Type B pancreatic cell (in vitro differentiated cells): Measurements from ENCODE around the gene MARCHF3. TPM values are rescaled to one million over a fixed set of nuclear protein-coding genes. Genes with fewer than 3 reads are reported as not detected.

ENCODE experiments used
- DNase-seq: peaks from one replicate; pipeline ENCODE4 v3.0.0; 2021; ENCODE audit warnings: mixed read lengths; ENCODE audit not compliant: unreplicated experiment; ENCODE audit errors: extremely low spot score
- H3K27ac Mint-ChIP-seq: 2 replicates; pipeline ENCODE4 v1.8.0; 2021; ENCODE audit warnings: mild to moderate bottlenecking, mixed read lengths
- H3K27me3 Mint-ChIP-seq: 2 replicates; pipeline ENCODE4 v1.8.0; 2021; ENCODE audit warnings: mixed read lengths
- H3K36me3 Mint-ChIP-seq: 2 replicates; pipeline ENCODE4 v1.8.0; 2021; ENCODE audit warnings: mixed read lengths
- H3K4me1 Mint-ChIP-seq: one replicate; pipeline ENCODE4 v1.8.0; 2021; ENCODE audit warnings: mixed read lengths; ENCODE audit not compliant: unreplicated experiment
- H3K4me3 Mint-ChIP-seq: 2 replicates; pipeline ENCODE4 v1.8.0; 2021; ENCODE audit warnings: mild to moderate bottlenecking, mixed read lengths
- H3K9me3 Mint-ChIP-seq: 2 replicates; pipeline ENCODE4 v1.8.0; 2021; ENCODE audit warnings: mixed read lengths
- CTCF ChIP-seq: fragments of 200-600 bp; sonication (generic); conservative IDR thresholded peaks from 2 replicates; pipeline ENCODE4 v1.5.0; 2021; ENCODE audit warnings: antibody characterized with exemption, mild to moderate bottlenecking
- total RNA-seq: library from RNA; stranded (reverse); gene quantifications from 2 replicates; pipeline ENCODE4 v1.2.1, GENCODE V29; 2021; ENCODE audit warnings: low replicate concordance

Gene MARCHF3
- total RNA-seq, 1 donor from 2014 or later: 5.9 TPM

- no peaks in the 10 kb centered on the region for H3K36me3 Mint-ChIP-seq
- no peak for TF ChIP-seq CTCF
- H3K4me3 Mint-ChIP-seq: no peak overlapping the region
- no peaks in the 10 kb centered on the region for H3K9me3 Mint-ChIP-seq
- no peak overlapping the region for H3K27ac Mint-ChIP-seq
- peaks cover 9% of the 10 kb centered on the region for H3K27me3 Mint-ChIP-seq
- no peak for DNase-seq
- peaks cover 8% of the 10 kb centered on the region for H3K4me1 Mint-ChIP-seq
These were observed 11.2 kb upstream of the MARCHF3 start for GRCh38 chr5:127041571-127041970.

GRCh38 chr5:127040796-127041520 is 10.6 kb upstream of the MARCHF3 start:
- TF ChIP-seq CTCF: no peak
- Mint-ChIP-seq H3K4me3 (no peak overlapping the region), H3K27me3 (peaks cover 13% of the 10 kb centered on the region), H3K4me1 (peaks cover 8% of the 10 kb centered on the region), H3K27ac (no peak overlapping the region), H3K36me3 (no peaks in the 10 kb centered on the region), H3K9me3 (no peaks in the 10 kb centered on the region)
- DNase-seq: no peak

- Mint-ChIP-seq H3K4me3 (no peak overlapping the region), H3K36me3 (no peaks in the 10 kb centered on the region), H3K27me3 (peaks cover 29% of the 10 kb centered on the region), H3K9me3 (no peaks in the 10 kb centered on the region), H3K27ac (no peak overlapping the region), H3K4me1 (peaks cover 8% of the 10 kb centered on the region)
- no peak for DNase-seq
- TF ChIP-seq CTCF: no peak
These were observed 8.2 kb upstream of the MARCHF3 start for GRCh38 chr5:127038550-127038949.

- no peak for TF ChIP-seq CTCF
- peak overlapping the region; percentile 92 for H3K4me3 Mint-ChIP-seq
- no peaks in the 10 kb centered on the region for H3K9me3 Mint-ChIP-seq
- peak overlapping the region; percentile 61 for H3K27ac Mint-ChIP-seq
- peaks cover 10% of the 10 kb centered on the region for H3K4me1 Mint-ChIP-seq
- H3K36me3 Mint-ChIP-seq: no peaks in the 10 kb centered on the region
- no peak for DNase-seq
- peaks cover 59% of the 10 kb centered on the region for H3K27me3 Mint-ChIP-seq
These were observed 1.5 kb upstream of the MARCHF3 start for GRCh38 chr5:127031863-127032232.

GRCh38 chr5:127031147-127031862 is 947 bp upstream of the MARCHF3 start:
- DNase-seq: no peak
- peak overlapping the region; percentile 92 for H3K4me3 Mint-ChIP-seq
- H3K4me1 Mint-ChIP-seq: peaks cover 10% of the 10 kb centered on the region
- H3K27me3 Mint-ChIP-seq: peaks cover 63% of the 10 kb centered on the region
- no peak for TF ChIP-seq CTCF
- no peaks in the 10 kb centered on the region for H3K9me3 Mint-ChIP-seq
- peak overlapping the region; percentile 61 for H3K27ac Mint-ChIP-seq
- no peaks in the 10 kb centered on the region for H3K36me3 Mint-ChIP-seq
